HG03558 (cell line): Measurements from ENCODE around the gene TMEM200C.
"Not testable (repeated sequence)": the region's sequence is repeated elsewhere in the genome, so short reads cannot be mapped to it uniquely, and the experiment has no call there.

Source experiments
- ATAC-seq: cut with Tn5 transposase; IDR thresholded peaks from one replicate; pipeline ENCODE4 v1.9.1; 2021; ENCODE audit warnings: moderate number of reproducible peaks; ENCODE audit not compliant: unreplicated experiment; ENCODE audit errors: extremely low read depth

Gene TMEM200C

DNA sequence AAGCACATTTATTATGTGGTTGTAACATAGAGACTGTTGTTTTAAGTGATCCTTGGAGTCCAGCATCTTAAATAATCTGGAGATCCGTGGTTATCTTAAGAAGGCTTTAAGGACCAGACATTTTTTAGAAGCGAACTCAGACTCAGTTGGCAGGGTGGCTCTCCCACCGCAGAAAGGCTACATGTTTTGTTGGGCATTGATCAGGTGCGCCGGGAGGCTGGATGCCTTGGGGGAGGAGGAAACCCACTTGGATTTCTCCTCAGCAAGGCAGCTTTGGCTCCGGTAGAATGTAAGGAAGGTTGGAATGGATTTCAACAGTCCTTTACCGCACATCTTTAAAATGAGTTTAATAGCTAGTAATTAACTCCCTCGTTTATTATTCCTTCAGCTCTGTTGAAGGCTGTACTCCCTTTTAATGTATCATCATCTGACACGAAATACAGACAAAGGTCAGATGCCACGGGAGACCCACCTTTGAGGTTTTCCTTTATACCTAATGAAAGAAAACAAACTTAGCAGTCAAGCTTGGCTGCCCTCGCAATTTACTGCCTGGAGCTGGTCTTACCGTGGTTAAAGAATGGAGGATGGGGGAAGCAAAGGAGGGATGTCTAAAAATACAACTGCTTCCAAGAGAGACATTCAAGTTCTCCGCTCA lies 1.2 kb downstream of the TMEM200C start:
- no peak for ATAC-seq

DNA sequence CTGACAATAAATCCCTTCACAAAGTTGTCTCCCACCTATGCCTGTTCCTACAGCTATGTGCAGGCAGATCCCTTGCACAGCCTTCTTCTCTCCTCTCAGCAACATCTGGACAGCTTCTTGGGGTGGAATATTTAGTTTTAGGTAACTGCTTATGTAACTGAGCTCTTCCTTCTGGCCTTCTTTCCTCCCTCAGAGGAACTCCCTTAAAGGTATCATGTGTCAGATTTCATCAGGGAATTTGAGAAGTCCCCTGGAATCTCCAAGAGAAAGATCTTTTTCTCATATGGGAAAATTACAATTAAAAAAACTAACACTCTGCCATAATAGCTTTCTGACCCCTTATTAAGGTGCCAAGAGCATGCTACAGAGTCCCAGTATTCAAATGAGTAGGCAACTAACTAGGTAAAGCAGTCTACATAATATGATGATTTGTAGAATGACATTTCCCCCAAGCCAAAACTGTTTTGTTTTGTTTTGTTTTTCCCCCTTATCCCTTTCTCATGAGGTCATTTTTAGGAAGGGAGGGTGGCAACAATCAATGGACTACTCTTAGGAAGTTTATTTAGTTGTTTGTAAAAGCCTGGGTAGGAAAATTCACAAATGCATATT lies 2.4 kb downstream of the TMEM200C start:
- ATAC-seq: no peak

GRCh38 chr18:5891854-5892215 lies 3.5 kb downstream of the TMEM200C start:
- no peak for ATAC-seq

- no peak for ATAC-seq
These were observed 4.0 kb downstream of the TMEM200C start for GRCh38 chr18:5891184-5891853.

GRCh38 chr18:5890331-5891183 lies 4.8 kb downstream of the TMEM200C start:
- ATAC-seq: peak; percentile 71

- no peak for ATAC-seq
These were observed 10.0 kb downstream of the TMEM200C start for GRCh38 chr18:5885361-5885760.

- no peak for ATAC-seq
These were observed 10.9 kb downstream of the TMEM200C start for GRCh38 chr18:5884375-5884774.

DNA sequence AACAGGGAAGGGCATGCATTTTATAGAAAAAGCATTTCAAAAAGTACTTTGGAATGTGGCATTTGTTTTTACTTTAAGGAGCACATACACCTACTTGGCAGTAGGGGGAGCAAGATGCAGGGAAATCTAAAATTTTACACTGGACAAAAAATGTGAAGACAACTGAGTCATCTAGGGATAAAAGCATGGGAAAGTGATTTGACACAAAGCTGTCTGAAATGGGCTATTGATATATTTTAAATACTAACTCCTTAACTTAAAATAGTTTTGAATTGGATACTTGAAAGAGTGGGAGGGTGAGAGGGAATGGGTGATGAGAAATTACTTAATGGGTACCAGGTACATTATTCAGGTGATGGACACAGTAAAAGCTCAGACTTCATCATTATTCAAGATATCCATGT lies 15.8 kb downstream of the TMEM200C start:
- ATAC-seq: no peak

DNA sequence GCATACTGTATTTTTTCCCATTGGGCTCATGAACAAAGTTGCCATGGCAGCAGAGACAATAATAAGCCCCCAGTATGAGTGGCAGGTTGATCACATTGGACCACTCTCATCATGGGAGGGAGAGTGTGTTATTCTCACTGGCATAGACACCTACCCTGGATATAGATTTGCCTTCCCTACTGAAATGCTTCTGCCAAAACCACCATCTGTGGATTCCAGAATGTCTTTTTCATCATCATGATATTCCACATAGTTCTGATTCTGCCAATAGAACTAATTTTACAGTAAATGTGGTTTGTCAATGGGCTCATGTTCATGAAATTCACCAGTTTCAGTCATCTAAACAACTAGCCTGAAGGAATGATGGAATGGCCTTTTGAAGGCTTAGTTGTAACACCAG lies 18.4 kb downstream of the TMEM200C start:
- no peak for ATAC-seq

DNA sequence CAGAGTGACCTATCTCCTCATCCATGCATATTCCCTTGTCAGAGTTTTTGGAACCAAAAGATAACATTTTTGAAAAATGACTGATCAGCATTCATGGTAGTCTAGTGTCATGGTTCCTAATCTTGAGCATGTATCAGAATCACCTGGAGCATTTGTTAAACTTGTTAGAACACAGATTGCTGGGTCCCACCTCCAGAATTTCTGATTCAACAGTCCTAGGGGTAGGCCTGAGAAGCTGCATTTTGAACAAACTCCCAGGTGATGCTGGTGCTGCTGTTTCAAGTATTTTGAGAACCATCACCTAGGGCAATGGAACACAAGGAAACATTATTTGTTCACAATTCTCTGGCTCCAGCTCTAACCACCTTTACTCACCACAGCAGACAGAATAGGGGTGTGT lies 21.0 kb downstream of the TMEM200C start:
- ATAC-seq: no peak

- ATAC-seq: no peak
These were observed 22.4 kb downstream of the TMEM200C start for GRCh38 chr18:5872886-5873285.

DNA sequence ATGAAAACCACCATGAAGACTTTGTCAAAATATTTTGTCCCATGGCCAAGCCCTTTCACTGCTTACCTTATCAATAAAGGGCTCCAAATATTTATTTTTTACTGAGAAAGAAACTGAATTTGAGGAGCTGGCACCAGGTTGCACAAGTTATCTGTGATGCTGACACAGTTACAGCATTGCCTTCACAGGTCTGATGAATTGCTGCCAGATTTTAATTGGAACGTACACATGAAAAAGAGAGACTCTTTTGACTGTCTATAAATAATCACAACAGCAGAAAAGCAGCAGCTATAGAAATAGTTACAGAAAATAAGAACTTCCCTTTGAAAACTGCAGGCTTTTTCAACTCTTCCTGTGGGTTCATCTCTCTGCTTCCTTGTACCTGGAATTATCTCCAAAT lies 23.9 kb downstream of the TMEM200C start:
- ATAC-seq: no peak

- ATAC-seq: peak; percentile 70
These were observed 27.0 kb downstream of the TMEM200C start for GRCh38 chr18:5868218-5868854.

GRCh38 chr18:5865521-5865920 lies 29.8 kb downstream of the TMEM200C start:
- ATAC-seq: no peak

GRCh38 chr18:5862127-5862526 lies 33.2 kb downstream of the TMEM200C start:
- ATAC-seq: not testable (repeated sequence)

- ATAC-seq: no peak
These were observed 38.1 kb downstream of the TMEM200C start for GRCh38 chr18:5857180-5857579.

DNA sequence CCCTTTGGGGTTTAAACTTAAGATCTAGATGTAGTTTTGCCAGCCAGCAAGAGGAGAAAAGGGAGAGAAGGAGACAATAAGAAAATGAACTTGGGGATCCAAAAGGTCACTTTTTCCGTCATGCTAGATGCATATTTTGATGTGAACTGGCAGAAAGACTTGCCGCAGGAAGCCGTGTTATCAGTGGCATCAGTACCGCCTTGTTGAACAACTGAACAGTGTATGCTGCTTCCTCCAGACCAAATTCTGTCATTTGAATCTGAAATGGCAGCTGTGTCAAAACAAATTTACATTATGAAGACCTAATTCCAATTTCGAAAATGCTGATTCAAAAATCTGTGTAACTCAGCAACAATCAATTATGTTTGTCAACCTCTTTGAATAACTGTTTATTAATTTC lies 42.1 kb downstream of the TMEM200C start:
- ATAC-seq: no peak

DNA sequence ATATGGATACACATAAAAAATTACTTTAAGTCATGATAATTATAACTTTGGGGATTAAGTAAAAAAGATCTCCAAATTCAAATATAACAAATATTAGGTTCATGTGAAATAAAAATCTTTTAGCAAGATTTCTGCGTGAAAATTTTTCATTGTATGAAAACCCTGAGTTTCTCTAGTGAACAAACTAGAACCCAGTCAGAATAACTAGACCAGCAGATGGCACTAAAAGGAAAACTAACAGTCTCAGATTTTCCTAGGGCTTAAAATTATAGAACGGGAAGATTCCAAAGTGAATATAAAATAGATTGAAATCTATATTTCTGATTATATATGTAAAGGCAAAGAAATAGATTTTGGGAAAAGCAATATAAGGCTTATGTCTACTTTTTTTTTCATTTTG lies 43.3 kb downstream of the TMEM200C start:
- no peak for ATAC-seq

DNA sequence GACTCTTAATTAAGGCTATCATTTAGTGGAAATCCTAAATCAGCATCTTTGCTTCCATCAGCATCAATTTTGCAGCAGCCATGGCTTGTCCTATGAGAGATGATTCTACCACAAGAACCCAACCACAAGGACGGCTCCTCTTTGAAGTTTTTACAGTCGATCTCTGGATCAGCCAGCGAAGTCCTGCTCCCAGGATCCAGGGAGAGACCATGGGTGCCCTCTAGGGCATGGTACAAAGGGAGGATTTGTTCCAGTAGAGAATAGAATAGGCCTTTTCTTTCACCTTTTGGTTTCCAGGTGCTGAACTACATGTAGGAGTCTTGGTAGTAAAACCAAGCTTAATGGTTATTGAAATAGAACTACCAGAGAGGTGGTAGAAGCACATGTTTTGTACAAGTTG lies 52.7 kb downstream of the TMEM200C start:
- ATAC-seq: no peak

DNA sequence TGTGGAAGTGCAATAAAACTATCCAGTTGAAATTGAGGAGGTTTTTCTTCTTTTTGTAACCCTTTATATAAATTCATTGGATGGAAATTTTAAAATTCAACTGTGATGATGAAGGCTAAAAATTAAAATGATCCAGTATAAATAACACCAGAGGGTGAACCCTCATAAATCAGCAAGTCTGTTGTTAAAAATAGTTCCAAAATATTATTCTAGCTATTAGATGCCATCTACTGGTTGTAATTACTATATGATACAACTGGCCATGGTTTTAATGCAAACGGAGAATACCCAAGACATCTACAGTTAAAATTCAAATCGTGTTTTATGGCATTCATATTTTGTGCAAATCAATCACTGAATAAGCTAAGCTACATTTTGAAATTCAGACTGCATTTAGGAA lies 53.8 kb downstream of the TMEM200C start:
- no peak for ATAC-seq
